ENCODE measurements around the gene CACNB1.
"Not testable (repeated sequence)": the region's sequence is repeated elsewhere in the genome, so short reads cannot be mapped to it uniquely, and the experiment has no call there.

Gene CACNB1

DNA sequence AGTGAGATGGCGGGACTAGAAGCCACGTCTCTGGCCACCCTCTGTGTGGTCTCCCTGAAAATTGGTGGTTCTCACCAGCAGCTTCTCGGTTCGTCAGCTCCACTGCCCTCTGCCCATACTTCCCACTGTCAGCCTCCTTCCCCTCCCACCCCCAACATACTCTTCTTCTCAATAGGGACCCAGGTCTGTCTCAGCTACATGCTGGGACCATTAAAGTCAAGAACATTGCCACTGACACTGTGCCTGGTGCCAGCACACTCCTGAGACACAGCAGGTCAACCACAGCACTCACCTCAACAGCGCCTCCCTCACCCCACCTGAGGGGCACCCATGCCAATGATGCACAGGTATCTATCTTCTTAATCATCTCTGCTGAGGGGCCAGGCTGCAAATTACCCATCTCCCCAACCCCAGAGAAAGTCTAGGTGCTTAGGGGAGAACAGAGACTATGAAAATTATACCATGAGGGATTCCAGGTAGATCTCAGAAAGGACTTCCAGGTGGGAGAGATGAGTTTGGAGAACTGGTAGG, 47.3 kb downstream of the CACNB1 start:
- no peak for DNase-seq

DNA sequence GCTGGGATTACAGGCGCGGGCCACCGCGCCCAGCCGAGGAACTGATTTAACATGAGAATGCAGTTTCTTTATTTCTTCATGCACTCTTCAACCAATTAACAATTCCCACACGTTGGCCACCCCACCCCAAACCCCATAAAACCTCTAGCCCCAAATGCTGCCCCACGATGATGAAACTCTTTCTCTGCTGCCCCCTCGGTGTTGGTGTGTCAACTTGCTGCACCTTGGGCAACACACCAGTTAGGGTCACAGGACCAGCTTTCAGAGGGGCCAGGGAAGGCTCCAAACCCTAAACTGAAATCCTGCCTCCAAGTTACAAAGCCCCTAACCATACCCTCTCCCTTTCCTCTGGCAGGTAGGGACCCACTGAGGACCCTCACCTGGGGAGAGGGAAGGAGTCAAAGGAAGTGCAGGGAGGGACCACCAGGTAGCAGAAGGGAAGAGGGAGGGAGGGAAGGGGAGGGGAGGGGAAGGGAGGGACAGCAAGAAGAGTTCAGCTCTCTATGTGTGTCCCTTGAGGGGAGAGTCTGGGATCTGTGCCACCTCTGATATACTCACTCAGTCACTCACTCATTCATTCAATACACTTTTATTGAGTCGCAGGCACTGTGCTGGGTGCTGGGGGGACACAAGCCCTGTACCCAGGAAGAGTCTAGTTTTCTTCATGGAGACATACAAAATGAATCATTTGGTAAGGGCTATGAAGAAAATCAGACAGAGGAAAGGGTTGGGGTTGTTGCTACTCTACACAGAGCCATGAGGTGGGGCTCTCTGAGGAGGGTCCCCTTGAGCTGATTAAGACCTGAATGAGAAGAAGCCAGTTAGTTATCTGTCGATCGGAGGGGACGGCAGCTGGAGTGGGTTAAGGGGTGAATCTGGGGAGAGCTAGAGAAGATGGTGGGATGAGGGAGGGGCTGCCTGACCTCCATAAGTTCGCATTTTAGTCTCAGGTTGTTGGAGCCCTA, 50.0 kb downstream of the CACNB1 start:
- no peak for DNase-seq

DNA sequence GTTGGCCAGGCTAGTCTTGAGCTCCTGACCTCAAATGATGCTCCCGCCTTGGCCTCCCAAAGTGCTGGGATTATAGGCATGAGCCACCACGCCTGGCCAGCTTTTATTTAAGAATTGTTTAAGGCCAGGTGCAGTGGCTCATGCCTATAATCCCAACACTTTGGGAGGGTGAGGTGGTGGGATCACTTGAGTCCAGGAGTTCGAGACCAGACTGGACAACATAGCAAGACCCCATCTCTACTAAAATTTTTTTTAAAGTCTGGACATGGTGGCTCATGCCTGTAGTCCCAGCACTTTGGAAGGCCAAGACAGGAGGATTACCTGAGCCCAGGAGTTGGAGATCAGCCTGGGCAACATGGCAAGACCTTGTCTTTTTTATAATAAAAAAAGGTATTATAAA, 51.2 kb downstream of the CACNB1 start:
- no peak for DNase-seq

DNA sequence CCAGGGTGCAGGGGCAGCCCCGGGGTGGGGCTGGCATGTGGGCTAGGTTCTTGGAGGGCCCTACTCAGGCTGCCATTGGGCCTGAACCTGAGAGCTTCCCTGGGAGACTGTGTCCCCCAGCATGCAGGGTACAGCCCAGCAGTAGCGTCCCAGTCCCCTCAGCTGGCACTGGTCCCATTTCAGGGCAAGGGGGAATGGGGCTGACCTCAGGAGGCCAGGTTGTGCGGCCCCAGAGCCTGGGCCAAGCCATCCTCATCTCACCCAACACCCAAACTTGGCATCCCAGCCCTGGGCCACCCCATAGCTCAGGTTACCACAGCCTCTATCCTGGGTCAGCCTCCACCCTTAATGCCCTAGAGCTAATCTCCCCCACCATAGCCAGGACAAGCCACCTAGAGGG, 52.3 kb downstream of the CACNB1 start:
- DNase-seq: no peak

DNA sequence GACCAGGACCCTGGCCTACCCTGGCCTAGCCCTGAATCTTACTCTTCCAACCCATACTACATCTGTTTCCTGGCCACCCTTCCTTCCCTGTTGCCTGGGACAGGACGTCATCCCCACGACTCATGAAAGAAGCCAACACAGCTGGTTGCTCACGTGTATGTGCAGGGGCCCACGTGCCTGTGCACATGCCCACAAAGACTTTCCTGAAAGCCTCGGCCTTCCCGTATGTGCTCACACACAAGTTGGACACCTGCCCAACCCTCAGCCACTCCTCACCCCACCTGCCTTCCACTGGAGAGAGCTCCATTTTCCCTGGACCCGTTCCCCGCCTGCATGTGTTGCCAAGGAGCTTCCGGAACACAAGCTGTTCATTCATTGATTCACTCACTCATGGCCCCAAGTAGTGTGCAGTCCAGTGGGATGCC, 53.0 kb downstream of the CACNB1 start:
- DNase-seq: peak in 1 of 2 experiments; percentile 36

DNA sequence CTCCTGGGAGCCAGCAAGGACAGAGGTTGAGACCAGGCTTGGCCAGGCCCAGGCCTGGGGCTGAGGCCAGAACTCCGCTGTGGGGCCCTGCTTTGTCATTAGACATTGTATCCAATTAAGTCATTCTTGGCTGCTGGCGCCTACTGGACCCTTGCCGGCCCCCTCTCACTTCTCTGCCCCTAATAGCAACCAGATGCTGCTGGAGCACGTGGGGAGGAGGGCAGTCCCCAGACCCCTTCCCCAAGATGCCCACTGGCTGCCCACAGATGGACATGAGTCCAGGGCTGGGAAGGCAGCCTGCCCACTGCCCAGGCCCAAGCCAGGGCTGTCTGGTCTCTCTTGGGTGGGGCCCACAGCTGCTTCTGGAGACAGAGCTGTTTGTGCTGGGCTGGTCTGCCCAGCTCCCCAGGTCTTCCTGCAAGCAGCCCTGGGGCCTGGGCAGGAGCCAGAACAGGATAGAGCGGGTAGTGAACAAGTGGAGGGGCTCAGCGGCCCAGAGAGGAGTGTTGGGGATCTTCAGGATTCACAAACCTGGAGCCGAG, 53.8 kb downstream of the CACNB1 start:
- no peak for DNase-seq

DNA sequence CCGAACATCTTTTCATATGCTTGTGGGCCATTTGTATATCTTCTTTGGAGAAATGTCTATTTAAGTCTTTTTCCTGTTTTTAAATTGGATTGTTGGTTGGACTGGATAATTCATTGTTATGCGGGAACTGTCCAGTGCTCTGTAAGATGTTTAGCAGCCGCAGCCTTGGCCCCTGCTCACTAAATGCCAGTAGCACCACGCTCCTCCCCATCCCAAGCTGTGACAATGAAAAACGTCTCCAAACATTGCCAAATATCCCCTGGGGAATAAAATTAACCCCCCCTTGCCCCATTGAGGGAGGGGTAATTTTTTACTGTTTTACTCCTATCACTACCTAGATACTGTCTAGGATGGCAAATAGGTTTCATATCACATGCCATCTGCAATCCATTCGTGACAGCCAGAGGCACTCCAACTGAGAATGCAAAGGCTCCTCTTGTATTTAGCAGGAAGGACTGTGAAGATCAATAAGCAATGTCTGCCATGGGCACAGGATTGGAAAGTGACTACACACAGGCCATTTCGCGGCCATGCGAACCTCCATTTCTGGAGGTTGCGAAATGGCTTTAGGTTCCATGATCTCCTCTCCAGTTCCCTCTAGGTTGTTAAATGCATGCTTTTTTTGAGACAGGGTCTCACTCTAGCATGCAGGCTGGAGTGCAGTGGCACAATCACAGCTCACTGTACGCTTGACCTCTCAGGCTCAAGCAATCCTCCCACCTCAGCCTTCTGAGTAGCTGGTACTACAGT, 55.4 kb downstream of the CACNB1 start:
- DNase-seq: no peak

DNA sequence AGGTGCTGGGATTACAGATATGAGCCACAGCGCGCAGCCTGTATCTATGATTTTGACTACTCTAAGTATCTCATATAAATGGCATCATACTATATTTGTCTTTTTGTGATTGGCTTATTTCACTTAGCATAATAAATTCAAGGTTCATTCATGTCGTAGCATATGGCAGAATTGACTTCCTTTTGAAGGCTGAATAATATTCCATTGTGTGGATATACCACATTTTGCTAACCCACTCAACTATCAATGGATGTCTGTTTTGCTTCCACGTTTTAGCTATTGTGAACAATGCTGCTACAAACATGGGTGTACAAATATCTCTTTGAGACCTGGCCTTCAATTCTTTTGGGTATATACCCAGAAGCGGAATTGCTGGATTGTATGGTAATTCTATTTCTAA, 56.2 kb downstream of the CACNB1 start:
- no peak for DNase-seq

DNA sequence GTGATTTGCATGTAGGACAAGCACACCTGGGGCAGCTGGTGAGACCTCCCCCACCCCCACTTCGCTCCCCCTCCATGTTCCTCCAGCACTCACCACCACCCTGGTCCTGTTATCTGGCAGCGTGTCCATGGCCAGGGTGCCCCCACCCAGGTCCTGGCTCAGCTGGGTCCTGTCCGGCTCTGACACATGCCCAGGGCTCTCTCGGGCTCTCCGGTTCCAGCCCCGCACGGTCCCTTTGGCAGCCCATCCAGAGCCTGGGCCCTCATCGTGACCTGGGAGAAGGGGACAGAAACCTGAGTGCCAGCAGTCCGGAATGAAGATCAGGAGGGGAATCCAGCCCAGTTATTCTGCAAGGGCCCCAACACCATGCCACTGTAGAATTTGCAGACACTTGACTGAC, 57.9 kb downstream of the CACNB1 start:
- DNase-seq: no peak

DNA sequence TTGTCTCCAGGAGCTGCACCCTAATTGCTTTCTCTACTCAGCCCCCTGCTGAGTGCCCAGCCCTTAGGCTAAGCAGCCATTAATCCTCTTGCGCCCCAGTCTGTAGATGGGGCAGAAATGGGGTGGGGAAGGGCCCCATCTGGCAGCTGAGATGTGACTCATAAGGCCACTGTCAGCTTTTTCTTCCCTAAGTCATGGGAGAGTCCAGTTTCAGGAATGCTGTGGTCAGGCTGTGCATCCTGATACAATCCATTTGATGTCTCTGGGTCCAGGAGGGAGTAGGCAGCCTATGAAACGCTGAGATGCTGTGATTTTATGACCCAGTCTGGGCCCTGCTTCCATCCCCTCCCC, 58.3 kb downstream of the CACNB1 start:
- no peak for DNase-seq

DNA sequence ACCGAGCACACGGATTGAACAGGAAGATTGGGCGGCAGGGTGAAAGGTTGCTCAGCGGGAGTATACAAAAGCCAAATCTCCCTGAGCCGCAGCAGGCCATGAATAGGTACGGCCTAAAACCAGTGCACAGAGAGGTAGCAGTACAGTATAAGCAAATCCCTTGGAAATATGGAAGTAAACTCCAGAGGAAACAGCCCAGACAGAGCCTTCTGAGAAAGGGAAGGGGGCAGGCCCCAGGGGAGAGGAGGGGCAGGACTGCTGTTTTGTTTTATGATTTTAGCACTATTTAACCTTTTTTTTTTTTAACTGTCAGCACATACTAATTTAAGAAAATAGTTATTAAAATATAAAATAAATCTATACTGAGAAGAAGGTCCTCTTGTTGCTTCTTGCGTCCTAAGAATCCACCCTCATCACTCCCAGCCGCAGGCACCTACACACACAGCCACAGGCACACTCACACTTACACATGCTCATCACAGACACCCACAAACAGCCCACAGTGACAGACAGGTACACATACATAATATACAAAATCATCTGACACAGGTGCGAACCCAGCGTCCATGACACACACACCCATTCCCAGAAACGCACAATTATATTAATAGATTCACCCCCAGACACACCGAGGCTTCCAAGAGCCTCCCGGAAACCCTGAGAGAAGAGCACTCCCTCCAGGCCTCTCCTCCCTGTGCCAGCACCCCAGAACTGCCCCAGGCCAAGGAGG, 58.9 kb downstream of the CACNB1 start:
- no peak for DNase-seq

DNA sequence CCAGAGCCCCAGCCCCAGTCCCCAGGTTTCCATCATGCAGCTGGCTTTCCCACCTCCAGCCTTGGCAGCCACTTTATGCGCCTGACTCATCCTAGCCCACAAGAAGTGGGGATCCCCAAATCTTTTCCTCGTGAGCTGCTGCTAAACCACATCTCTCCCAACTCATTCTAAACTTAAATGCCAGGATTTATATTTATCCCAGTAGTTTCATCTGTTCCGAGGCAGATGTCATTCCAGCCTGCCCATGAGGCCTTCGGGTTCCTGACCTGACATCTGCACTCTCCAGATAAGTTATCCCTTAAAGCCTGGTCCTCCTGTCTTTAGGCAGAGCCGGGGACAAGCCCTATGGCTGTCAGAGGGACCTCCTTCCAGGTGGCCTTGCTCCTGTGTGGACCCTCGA, 62.6 kb downstream of the CACNB1 start:
- DNase-seq: no peak

DNA sequence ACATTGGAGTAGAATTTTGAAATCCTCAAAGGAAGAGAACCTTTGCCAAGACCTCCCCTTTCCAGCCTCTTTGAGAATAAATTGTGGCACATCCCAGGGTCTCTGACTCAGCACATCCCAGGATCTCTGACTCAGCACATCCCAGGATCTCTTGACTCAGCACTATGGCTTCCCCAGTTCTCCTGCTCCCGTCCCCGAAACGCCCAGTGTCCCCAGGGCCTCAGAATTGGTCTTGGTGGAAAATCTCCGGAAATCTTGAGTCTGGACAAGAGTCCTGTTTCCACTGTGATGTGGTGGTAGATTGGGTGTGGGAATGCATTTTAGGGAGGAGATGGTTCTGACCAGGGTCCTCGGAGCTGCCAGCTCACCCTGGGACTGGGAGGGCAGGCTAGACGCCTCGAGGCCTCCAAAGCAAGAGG, 65.3 kb downstream of the CACNB1 start:
- no peak for DNase-seq

DNA sequence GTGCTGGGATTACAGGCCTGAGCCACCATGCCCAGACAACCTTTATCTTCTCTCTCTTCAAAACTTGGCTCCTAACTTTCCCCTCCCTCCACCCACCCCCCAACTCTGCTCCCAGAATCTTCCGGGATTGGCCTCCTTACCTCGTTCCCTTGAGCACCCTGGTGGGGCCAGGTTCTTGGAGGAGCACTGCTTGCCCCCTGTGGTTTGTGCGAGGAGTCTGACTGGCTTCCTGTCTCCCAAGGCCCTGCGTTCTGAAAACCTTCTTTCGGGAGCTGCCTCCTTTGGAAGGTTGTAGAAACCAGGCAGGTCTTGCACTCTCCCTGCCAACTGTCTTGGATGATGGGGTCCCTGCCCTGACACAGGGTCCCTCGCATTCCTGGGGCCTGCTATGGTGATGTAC, 65.9 kb downstream of the CACNB1 start:
- DNase-seq: no peak

DNA sequence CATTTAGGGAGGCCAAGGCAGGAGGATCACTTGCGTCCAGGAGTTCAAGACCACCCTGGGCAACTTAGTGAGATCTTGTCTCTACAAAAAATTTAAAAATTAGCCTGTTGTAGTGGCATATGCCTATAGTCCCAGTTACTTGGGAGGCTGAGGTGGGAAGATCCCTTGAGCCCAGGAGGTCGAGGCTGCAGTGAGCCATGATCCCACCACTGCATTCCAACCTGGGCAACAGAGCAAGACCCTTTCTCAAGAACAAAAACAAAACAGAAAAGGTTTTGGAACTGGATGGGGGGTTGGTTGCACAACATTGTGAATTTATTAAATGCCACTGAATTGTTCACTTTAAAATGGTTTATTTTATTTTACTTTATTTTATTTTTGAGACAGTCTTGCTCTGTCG, 67.3 kb downstream of the CACNB1 start:
- no peak for DNase-seq

DNA sequence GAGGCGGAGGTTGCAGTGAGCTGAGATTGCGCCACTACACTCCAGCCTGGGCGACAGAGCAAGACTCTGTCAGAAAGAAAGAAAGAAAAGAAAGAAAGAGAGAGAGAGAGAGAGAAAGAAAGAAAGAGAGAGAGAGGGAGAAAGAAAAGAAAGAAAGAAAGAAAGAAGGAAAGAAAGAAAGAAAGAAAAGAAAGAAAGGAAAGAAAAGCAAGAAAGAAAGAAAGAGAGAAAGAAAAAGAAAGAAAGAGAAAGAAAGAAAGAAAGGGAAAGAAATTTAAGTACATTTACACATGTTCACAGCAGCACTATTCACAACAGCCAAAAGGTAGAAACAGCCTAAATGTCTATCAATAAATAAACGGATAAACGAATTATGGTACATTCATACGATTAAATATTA, 67.9 kb downstream of the CACNB1 start:
- DNase-seq: not testable (repeated sequence)

DNA sequence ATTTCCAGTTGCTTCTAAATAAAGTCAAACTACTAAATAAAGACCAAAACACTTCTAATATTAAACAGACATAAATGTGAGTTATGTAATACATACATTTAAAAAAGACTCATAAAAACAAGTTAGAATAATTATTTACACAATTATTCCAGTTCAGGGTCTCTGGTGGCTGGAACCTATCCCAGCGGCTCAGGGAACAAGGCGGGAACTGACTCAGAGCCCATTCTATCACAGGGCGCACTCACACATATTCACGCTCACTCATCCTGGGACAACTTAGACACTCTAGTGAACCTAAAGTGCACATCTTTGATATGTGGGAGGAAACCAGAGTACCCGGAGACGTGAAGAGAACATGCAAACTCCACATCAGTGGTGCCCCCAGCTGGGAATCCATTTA, 71.0 kb downstream of the CACNB1 start:
- no peak for DNase-seq

DNA sequence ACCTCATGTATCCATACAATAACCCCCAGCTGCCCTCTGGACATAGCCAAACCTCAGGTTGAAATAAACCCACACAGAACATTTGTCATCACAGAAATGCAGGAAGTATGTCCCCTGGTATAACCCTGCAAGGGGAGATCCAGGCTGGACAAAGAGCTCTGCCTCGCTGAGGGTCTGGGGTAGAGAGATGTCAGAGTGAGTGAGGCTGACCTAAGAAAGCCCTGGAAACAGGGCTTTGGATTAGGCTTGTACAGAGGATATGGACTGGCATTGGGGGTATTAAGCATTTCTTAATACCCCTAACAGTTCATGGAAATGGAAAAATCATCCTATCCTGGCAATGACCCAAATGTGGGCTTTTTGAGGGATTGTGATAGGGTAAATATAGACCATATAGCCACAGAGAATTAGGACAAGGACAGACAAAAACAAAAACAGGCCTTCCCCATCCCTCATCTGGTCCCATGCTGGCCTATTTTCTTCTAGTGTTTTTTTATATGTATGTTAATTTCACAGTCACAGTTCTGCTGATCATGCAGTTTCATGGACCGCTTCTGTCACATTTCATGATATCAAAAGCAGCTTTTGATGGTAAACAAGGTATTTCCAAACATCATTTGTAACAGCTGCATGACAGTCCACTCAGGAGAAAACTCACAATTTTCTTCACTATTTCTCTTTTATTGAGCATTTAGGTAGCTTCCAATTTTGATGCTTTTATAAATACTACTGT, 72.2 kb downstream of the CACNB1 start:
- no peak for DNase-seq

DNA sequence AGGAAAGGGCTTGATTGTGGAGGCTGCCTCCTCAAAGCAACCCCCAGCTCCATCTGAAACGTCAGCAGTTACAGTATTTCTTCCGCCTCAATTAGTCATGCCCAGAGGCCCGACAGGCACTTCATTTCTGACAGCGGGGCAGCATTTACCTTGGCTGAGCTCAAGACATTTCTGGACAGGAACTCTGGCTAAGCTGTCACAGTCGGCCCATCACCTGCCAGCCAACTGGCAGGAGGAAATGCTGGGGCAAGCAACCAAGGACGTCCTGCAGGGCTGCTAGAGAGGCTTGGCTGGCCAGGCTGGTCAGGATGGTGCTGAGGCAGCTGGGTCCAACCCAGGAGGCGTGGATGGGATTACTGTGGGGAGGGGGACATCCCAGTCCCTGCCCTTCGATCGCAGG, 73.8 kb downstream of the CACNB1 start:
- no peak for DNase-seq
